HG03097 (cell line): ENCODE results near the gene GLA.

Experiments
- ATAC-seq: cut with Tn5 transposase; IDR thresholded peaks from one replicate; pipeline ENCODE4 v1.9.1; 2021; ENCODE audit not compliant: unreplicated experiment, low FRiP score

The GLA gene

DNA sequence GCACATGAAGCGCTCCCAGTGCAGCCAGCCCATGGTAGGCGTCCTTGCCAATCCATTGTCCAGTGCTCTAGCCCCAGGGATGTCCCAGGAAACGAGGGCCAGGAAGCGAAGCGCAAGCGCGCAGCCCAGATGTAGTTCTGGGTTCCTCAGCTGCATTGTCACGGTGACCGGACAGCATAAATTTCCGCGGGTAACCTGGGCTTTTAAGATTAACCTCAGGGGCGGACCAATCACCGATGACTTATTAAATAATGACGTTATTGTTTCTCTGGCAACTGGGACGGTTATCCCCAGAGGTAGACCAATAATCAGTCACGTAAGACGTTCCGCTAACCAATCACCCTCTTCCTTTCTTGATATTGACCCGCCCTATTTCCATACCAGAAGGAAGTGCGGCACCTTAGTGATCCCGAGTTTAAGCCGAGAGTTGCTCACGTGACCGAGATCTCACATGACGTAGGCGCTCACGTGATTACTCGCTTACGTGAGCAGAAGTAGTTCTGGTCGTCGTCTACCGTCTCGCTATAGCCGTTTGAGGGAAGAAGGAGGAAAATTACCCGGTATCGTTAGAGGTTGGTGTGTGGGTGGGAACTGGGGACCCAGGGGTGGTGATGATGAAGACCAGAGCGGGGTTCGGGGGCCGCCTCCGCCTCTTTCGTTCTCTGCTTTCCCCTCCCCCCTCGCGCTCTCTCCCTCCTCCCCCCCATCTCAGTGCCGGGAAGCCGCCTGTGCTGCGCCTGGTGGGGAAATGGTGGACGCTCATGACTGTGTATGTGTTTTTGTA, at the start of gene GLA, which contains the start of gene HNRNPH2:
TSS of gene GLA (minus strand) at position 178 of the 784 bp plus-strand sequence. CDS start at position 156, 22 bp downstream.
TSS of gene HNRNPH2 (plus strand) at position 475 of the 784 bp plus-strand sequence. CDS start 3,767 bp downstream, outside the sequence.
- peak; percentile 93 for ATAC-seq

DNA sequence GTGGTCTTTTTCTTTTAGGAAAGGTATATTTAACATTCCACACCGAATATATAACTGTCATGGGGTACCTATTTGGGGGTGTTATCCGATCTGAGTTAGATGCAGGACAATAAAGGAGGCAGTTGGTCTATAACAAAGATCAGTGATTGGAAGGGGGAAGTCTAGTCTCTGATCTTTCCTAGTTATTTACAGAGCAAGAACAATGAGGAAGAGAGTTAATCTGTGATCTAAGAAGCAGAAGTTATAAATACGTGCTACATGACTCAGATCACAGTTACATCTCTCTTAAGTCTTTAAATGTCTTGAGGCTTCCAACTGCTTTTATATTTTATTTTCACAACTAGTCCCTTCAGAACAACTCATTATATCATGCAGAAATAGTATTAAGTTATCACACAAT, 44.3 kb upstream of the GLA start:
- ATAC-seq = no peak

DNA sequence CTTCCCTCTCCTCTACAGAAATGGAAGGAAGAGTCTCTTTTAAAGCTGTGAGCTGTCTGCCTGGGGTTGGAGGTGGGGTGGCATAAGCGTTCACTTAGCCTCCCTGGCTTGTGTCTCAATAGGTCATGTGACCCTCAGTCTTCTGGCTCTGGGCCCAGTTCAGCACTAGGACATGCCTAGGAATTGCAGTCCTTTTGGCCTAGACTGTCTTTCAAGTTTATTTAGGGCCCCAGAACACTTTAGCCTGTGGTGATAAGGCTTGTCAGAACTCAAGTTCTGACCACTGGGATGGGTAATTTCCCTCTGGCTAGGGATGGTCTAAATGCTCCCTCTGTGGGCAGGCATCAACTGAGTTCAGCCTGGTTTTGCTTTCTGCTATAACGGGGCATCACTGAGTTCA, 43.2 kb upstream of the GLA start:
- ATAC-seq = no peak

DNA sequence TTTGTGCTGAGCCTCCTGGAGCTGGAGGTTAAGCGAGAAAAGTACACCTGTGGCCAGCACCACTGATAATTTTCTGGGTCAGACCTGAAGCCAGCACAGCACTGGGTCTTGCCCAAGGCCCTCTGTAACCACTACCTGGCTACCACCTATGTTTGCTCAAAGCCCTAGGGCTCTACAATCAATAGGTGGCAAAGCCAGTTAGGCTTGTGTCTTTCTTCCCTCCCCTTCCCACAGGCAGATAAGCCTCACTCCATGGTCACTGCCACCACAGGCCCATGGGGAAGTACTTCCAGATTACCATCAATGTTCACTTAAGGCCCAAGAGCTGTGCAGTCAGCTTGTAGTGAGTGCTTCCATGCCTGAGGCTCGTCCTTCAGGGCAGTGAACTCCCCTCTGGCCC, 42.4 kb upstream of the GLA start:
- ATAC-seq = no peak

DNA sequence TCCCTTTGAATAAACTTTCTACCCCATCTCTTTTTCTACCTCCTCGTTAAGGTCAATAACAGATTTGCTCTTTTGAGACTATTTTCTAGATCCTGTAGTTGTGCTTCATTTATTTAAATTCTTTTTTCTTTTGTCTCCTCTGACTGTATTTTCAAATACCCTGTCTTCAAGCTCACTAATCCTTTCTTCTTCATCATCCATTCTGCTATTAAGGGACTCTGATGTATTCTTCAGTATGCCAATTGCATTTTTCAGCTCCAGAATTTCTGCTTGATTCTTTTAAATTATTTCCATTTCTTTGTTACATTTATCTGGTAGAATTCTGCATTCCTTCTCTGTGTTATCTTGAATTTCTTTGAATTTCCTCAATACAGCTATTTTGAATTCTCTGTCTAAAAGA, 41.6 kb upstream of the GLA start:
- ATAC-seq = no peak

DNA sequence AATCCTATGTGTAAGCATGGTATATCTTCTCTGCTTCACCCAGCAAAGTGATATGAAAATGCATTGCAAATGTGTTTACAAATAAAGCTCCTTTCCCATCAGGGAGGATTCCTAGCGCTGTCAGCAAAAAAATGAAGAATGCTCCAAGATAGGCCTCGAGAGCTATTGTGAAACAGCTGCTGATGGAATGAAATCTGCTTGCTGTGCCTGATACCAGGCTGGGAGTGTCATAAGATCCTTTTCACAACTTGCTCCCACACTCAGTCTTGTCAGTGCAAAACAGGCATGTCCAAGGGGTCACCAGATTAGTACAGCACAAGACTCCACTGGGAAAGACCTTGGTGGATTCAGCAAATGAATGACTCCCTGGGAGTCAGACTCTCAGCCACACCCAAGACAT, 34.4 kb upstream of the GLA start:
- no peak for ATAC-seq

DNA sequence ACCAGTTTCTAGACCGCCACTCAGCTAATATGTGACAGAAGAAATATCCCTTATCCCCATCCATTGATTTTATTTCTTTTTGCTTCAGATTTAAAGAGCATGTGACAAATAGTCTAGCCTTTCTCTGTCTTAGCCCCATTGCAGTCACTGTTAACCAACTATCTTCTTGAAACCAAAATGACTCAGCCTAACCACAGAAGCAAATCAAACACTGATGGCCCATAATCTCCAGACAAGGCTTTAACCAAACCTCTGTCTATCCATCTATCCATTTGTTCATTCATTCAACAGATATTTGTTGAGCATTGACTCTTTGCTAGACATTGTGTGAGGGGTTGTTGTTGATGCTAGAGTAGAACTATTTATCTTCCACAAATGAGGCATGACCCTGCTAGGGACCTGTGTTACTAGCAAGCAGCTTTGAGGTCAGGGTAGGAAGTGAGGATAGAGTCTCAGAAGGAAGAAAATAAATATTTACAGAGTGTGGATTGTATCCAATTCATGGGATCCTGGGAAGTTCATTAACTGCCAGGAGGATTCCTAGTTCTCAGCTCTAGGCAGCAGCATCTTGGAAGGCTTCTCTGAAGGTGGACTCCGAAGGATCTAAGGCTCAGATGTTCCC, 22.8 kb upstream of the GLA start:
- ATAC-seq = peak; percentile 91

DNA sequence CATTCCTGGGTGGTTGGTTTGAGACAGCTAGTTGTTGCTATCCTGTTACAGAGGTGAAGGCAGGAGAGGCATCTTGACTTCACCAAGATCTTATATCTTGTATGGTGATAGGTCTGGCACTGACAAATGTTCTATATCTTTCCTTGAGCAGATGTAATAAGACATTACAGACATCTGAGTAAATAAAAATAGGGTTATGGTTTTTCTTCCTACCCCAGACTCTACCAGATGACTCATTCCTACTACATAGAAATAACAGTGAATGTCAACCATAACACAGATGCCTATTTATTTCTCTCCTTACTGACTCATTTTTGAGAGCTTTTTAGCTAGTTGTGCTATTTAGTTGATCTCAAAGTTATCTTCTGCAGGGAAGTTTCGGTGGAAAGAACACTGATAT, 22.2 kb upstream of the GLA start:
- peak; percentile 9 for ATAC-seq

DNA sequence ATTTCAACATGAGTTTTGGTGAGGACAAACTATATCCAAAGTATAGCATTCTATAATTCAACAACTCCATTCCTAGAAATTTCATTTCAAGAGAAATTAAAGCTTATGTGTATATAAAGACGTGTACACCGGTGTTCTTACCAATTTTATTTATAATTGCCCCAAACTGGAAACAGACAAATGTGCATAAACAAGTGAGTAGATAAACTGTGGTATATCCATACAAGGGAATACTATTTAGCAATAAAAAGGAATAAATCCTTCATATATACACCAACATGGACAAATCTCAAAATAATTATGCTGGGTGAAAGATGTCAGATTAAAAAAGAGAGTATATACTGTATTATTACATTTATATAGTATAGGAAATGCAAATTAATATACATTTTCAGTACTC, 20.2 kb upstream of the GLA start:
- no peak for ATAC-seq

DNA sequence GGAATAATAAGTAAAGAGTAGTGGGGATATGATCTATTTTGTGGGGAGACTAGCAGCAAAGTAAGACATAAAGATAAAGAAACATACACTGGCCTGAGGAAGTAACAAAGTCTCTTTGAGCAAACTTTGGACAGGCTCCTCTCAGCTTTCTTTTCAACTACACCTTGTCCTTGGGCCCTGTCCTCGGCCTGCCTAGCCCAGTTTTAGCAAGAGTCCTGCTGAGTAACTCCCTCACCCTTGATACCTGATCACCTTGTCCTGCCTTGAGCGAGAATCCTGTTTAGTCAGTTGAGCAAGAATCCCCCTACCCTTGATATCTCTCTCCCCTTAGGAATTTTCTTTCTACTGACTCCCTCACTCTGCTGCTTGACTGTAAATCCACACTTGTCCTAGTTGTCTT, 11.8 kb upstream of the GLA start:
- no peak for ATAC-seq

DNA sequence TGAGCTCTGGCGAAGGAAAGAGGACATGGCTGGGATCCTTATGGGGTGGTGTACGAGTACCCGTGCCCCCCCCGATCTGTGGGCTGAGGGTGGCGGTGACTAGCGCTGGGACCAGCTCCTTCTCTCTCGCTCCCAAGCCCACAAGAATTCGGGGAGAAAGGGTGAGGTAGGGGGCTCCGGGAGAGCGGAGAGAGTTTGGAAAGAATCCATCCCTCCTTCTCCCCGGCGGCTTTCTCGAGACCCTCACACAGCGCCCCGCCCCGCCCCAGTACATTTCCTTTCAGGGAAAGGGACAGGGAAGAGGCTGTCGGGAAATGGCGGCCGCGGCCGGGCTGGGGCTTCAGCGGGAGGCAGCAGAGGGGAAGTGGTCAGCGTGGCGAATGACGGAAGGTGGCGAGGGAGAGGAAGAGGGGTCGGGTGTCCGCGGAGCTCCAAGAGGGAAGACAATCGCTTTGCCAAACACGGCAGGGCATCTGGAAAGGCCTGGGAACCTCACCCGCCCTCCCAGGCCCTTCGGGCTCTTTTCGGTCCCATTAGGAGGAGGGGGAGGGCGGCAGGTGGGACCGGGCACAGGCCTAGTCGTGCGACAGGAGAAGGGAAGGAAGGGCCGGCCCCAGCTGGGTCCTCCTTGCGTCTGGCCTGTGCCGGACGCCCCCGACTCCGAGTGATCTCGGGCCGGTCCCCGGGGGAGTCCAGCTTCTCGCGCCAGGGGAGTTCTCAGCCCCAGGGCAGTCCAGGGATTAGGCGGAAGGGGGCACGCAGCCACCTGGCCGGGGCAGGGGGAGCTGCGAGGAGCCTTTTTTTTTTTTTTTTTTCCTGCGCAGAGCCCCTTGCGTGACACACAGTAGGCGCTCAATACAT, 10.5 kb upstream of the GLA start:
- ATAC-seq = no peak

DNA sequence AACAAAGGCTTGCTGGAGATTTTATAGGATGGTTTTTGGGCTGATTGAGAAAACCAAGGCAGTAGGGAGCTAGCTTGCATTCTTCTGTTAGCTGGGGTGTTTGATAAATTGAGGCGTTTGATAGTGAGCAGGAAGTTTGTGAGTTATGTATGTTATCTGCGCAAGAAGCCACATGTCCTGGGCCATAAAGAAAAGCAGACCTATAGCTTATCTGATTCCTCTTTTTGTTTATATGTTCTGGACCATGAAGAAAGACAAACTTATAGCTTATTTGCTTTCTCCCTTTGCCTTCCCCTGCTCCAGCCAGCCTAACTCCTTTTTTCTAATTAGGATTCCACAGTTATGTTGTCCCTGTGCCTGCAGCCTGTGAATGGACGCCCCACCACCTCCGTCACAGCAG, 9.5 kb upstream of the GLA start:
- ATAC-seq = no peak

DNA sequence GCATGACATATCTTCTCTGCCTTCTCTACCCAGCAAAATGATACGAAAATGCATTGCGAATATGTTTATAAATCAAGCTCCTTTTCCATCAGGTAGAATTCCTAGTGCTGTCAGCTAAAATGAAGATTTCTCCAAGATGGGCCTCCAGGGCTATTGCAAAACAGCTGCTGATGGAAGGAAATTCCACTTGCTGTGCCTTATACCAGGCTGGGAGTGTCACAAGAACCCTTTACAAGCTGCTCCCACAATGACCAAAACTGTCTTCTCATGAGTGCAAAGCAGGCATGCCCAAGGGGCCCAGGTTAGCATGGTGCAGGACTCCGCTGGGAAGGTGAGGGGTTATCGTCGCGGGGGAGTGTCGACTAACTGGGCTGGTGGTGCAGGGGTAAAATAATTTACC, 9.0 kb upstream of the GLA start:
- no peak for ATAC-seq

DNA sequence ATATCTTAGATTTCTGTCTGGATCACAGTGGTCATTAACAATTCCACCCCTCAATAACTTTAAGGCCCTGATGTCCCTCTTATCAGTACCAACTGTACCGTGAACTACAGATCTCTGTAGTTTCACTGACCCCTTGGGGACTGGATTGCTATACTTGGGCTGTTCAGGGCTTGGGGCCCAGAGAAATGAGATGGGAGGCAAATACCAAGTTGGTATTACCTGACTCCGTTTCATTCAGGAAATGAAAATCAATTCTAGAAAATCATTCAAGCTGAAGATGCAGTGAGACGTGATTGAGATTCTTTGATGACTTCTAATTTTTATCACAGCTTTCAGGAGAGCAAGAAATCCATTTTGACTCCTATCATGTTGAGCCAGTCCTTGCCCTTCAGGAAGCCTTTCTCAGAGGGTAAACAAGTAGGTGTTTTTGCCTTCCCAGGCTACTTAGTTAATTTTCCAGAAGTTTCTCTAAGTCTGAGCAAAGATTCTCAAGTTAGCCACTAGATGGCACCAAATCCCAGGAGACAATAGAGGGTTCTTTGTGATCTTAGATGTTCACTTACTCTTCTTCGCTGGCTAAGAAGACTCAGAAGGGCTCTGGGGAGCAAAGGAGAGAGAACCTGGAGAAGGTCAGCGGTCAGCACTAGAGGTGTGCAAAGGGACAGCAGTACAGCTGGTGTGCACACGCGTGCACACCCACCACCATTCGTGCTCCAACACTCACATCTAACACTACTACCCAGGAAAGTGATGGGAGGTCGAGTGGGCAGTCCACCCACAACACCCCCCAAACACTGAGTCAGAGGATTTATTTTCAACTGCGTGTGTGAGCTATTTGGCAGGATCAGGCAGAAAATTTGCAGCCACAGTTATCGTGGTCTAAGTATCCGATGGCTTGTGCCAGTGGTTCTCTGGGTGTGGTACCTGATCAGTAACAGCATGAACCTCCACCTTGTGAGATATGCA, 7.7 kb upstream of the GLA start:
- peak; percentile 58 for ATAC-seq

DNA sequence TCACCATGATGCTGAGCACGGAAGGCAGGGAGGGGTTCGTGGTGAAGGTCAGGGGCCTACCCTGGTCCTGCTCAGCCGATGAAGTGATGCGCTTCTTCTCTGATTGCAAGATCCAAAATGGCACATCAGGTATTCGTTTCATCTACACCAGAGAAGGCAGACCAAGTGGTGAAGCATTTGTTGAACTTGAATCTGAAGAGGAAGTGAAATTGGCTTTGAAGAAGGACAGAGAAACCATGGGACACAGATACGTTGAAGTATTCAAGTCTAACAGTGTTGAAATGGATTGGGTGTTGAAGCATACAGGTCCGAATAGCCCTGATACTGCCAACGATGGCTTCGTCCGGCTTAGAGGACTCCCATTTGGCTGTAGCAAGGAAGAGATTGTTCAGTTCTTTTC, 4.3 kb upstream of the GLA start:
- ATAC-seq = no peak

DNA sequence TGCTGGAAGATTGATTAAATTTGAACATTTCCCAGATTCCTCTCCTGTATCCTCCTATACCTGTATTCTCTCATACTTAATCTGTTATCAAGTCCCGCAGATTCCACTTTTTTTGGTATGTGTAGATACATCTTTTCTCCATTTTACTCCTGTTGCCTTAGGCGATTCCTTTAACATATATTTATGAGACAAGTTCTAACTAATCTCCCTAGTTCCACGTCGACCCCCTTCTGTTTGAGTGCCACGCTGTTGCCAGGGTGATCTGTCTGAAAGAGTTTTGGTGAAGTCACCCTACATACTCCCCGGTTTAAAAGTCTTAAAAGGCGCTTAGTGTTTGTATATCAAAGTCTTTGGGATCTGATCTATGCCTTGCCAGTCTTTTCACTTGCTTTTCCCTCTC, 2.7 kb upstream of the GLA start:
- no peak for ATAC-seq

DNA sequence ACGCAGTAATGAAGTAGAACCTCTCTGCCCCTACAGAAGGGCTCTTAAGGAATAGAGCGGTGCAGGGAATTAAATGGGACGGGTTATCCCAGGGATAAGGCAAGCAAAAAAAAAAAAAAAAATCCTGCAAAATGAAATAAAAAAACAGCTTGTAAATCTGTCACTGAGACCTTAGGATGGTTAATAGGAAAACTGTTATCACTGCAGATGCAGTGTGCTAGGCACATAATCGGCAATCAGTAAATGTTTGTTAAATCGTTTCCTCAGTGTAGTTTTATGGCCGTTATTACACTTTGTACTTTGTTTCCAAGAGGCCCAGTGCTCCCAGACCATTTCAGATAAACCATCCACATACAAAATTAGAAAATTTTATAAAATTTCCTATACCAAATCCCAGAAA, 1.3 kb upstream of the GLA start:
- ATAC-seq = no peak

DNA sequence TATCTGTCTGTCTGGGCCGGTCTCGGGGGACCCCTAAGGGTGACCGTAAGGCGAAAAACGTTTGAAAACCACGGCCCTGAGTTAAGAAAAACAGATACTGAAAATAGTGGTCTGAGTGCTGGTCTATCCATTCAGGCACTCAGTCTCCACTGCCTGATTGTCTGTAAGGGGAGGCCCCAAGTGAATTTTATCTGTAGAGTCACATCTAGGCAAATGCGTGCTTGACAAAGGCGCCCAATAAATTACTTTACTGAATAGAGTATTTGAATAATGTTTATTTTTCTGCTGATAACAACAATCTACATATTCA, 762 bp upstream of the GLA start:
- no peak for ATAC-seq

DNA sequence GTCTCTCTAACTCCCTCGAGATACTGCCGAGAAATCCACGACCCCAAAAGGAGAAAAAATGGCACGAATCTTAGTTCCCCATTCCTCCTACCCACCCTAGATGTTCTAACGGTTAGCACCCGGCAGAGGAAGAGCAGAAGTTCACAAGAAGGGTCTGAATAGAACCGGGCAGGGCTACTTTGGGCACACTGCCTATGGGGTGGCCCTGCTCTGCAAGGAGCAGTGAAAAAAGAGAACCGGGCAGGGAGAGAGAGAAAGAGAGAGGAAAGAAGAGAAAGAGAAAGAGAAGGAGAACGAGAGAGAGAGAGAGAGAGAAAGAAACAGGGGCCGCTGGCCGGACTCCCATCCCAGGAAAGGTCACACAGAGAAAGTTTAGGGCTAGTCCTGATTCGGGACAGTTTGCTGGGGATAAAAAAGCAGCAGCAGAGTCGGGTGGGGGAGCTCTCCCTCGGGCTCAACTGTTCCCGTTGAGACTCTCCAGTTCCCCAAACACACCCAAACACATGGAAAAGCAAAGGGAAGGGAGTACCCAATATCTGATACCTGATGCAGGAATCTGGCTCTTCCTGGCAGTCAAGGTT, 468 bp downstream of the GLA start:
- ATAC-seq = no peak

DNA sequence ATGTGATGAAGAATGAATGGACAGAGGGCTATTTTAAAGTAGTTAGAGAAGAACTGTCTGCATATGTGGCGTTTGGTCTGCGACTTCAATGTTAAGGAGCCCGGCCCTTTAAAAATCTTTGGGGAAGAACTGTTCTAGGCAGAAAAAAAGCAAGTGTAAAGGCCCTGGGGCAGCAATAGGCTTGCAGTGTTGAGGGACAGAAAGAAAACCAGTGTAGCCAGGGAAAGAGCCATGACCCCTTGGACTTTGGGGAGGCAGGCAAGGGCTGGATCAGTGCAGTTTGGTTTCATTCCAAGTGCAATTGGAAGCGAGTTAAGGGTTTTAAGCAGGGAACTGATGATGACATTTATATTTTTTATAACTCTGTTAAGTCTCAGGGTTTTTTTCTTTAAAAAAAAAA, 7.9 kb downstream of the GLA start:
- no peak for ATAC-seq
